Effector memory CD4-positive, alpha-beta T cell (primary cell): ENCODE results near the gene EVI2A.
"Not testable (repeated sequence)": the region's sequence is repeated elsewhere in the genome, so short reads cannot be mapped to it uniquely, and the experiment has no call there.

Experiments used
- DNase-seq, 3 donors: peaks; one replicate each; pipeline ENCODE4 v3.0.0-alpha.2; 2020
- H3K27ac ChIP-seq: 2 replicates; pipeline ENCODE4 v1.7.0; 2013; ENCODE audit warnings: mild to moderate bottlenecking, low read length, moderate library complexity; ENCODE audit not compliant: insufficient read depth, poor library complexity, severe bottlenecking
- H3K27me3 ChIP-seq: replicated peaks from 2 replicates; pipeline ENCODE4 v1.7.0; 2013; ENCODE audit warnings: mild to moderate bottlenecking, low read length; ENCODE audit not compliant: insufficient read depth, control insufficient read depth, poor library complexity, severe bottlenecking
- H3K36me3 ChIP-seq: 2 replicates; pipeline ENCODE4 v1.7.0; 2013; ENCODE audit warnings: mild to moderate bottlenecking, low read length, moderate library complexity; ENCODE audit not compliant: control insufficient read depth, insufficient read depth
- H3K4me1 ChIP-seq: 2 replicates; pipeline ENCODE4 v1.7.0; 2013; ENCODE audit warnings: low read length, mild to moderate bottlenecking; ENCODE audit not compliant: control insufficient read depth, insufficient read depth, poor library complexity, severe bottlenecking
- H3K4me3 ChIP-seq: 2 replicates; pipeline ENCODE4 v1.7.0; 2013; ENCODE audit warnings: low read length, low read depth, mild to moderate bottlenecking; ENCODE audit not compliant: insufficient read depth, poor library complexity, severe bottlenecking
- H3K9me3 ChIP-seq: 2 replicates; pipeline ENCODE4 v1.7.0; 2013; ENCODE audit warnings: mild to moderate bottlenecking, low read length, moderate library complexity; ENCODE audit not compliant: control insufficient read depth

The EVI2A gene

DNA sequence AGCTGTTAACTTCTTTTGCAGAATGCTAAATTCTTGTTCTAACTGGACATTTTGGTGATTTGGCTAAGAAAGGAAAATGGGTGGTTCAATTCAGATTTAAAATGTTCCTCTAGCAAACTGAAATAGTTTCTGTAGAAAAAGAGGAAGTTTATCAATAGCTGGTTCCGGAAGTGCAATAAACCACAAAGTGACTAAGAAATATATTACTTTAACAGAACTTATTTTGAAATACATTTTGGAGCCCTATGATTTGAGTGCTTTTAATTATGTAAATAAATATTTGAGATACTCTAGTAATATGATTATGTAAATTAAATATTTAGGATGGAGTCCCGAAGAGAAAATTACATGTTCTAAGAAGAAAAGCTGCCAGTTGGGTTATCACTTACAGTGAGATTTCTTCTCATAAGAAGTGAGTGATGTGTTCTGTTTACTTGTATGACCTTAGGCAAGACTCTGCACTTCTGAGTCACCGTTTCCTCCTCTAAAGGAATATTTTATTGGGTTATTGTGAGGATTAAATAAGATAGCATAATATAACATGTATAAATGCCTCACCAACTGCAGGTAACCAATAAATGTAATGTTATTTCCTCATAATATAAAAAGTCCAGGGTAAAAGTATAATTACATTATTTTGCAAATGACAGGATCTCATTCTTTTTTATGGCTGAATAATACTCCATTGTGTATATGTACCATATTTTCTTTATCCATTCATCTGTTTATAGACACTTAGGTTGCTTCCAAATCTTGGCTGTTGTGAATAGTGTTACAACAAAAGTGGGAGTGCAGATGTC lies 7.2 kb downstream of the EVI2A start, which contains the start of gene EVI2B:
Gene EVI2B, minus strand, starts transcription at position 73 of the 800 bp plus-strand sequence. CDS start 8,445 bp downstream, outside the sequence.
- Histone ChIP-seq H3K36me3 (peaks cover 3% of the 10 kb centered on the region), H3K27me3 (no peaks in the 10 kb centered on the region), H3K27ac (peak within 1 kb of the TSS; percentile 88), H3K4me1 (peaks cover 45% of the 10 kb centered on the region), H3K9me3 (no peaks in the 10 kb centered on the region), H3K4me3 (peak within 1 kb of the TSS; percentile 60)
- DNase-seq = no peak

DNA sequence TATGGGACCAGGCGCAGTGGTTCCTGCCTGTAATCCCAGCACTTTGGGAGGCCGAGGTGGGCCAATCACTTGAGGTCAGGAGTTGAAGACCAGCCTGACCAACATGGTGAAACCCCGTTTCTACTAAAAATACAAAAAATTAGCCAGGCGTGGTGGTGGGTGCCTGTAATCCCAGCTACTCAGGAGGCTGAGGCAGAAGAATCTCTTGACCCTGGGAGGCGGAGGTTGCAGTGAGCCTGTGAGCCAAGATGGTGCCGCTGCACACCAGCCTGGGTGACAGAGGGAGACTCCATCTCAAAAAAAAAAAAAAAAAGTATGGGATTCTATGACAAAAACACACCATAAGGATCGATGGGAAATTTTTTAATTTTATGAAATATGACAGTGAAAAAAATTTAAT lies 9.2 kb downstream of the EVI2A start:
- Histone ChIP-seq H3K4me1 (peaks cover 56% of the 10 kb centered on the region), H3K4me3 (peak overlapping the region; percentile 60)
- peak in 1 of 3 donors; percentile 16 for DNase-seq

DNA sequence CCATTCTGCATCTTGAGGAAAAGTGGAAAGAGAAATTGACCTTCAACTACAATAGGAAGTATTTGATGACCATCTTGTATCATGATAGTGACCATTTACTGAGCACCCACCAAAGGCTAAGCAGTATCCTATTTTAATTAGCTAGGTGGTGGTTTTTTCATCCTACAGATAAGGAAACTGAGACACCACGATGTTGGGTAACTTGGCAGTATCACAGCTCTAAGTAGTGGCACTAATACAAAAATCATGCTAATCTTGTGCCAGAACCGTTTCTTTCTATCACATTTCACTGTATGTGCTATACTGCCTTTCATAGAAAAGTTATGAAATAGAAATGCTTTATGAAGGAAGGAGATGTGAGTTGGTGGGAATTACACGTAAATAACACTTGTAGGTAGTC lies 9.9 kb downstream of the EVI2A start:
- Histone ChIP-seq H3K27ac (peak overlapping the region; percentile 88), H3K9me3 (no peaks in the 10 kb centered on the region), H3K27me3 (no peaks in the 10 kb centered on the region), H3K36me3 (no peaks in the 10 kb centered on the region), H3K4me1 (peaks cover 54% of the 10 kb centered on the region), H3K4me3 (peak overlapping the region; percentile 60)
- no peak for DNase-seq

More for the DNA sequence above, 9.2 kb downstream of the EVI2A start:
- H3K36me3 ChIP-seq, H3K9me3 ChIP-seq, H3K27me3 ChIP-seq: not testable (repeated sequence)
- H3K27ac ChIP-seq = peak overlapping the region; percentile 88

DNA sequence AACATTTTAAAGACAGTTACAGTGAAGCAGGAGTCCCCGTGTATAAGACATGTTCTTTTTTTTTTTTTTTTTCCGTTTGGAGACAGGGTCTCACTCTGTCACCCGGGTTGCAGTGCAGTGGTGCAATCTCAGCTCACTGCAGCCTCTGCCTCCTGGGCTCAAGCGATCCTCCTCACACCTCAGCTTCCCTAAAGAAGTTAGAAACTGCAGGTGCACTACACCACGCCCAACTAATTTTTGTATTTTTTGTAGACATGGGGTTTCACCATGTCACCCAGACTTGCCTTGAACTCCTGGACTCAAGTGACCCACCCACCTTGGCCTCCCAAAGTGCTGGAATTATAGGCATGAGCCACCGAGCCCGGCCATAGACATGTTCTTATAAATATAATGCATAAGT lies 10.5 kb downstream of the EVI2A start:
- Histone ChIP-seq H3K4me1 (peaks cover 47% of the 10 kb centered on the region), H3K4me3 (peak overlapping the region; percentile 60), H3K27ac (peak overlapping the region; percentile 88), H3K9me3 (no peaks in the 10 kb centered on the region), H3K27me3 (no peaks in the 10 kb centered on the region), H3K36me3 (peaks cover 3% of the 10 kb centered on the region)
- no peak for DNase-seq

DNA sequence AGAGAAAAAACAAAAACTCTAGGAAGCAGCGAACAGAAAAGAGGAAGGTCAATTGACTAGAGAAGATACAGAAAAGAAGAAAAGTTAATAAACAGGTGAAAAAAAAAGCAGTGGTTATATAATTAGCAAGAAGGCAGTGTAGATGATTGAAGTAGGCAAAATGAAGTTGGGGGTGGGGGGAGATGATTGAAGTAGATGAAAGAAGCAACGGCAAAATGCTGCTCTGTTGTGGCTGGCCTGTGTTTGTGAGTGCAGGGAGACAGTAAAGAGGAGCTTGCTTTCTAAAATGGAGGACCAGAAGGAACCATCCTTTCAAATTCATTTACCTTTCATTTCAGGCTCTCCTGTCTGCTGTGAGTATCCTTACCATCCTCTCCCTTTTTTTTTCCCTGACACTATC lies 11.2 kb downstream of the EVI2A start:
- Histone ChIP-seq H3K9me3 (no peaks in the 10 kb centered on the region), H3K27me3 (no peaks in the 10 kb centered on the region), H3K4me3 (peak overlapping the region; percentile 60), H3K4me1 (peaks cover 42% of the 10 kb centered on the region), H3K36me3 (peaks cover 9% of the 10 kb centered on the region), H3K27ac (peak overlapping the region; percentile 88)
- DNase-seq = peak; percentile 25 to 63 (median 61)

DNA sequence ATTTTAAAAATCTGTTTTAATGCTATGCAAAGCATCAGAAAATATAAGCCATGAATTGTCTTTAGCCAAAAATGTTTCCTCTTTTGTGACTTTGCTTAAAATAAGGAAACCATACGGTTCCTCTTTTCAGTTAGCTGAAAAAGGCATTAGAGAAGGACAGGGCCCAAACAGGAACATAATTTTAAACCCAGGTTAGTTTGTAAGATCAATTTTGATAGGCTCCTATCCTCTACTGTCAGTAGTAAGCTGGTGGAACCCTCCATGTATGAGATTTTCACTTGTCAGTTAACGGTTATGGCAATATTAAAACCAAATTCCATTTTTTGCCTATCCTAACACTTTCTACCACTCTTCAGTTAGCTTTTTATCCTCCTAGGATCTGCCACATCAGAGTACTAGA lies 11.9 kb downstream of the EVI2A start:
- Histone ChIP-seq H3K27ac (peak overlapping the region; percentile 88), H3K36me3 (peaks cover 16% of the 10 kb centered on the region), H3K27me3 (no peaks in the 10 kb centered on the region), H3K4me1 (peaks cover 35% of the 10 kb centered on the region), H3K9me3 (no peaks in the 10 kb centered on the region), H3K4me3 (peak overlapping the region; percentile 60)
- no peak for DNase-seq

DNA sequence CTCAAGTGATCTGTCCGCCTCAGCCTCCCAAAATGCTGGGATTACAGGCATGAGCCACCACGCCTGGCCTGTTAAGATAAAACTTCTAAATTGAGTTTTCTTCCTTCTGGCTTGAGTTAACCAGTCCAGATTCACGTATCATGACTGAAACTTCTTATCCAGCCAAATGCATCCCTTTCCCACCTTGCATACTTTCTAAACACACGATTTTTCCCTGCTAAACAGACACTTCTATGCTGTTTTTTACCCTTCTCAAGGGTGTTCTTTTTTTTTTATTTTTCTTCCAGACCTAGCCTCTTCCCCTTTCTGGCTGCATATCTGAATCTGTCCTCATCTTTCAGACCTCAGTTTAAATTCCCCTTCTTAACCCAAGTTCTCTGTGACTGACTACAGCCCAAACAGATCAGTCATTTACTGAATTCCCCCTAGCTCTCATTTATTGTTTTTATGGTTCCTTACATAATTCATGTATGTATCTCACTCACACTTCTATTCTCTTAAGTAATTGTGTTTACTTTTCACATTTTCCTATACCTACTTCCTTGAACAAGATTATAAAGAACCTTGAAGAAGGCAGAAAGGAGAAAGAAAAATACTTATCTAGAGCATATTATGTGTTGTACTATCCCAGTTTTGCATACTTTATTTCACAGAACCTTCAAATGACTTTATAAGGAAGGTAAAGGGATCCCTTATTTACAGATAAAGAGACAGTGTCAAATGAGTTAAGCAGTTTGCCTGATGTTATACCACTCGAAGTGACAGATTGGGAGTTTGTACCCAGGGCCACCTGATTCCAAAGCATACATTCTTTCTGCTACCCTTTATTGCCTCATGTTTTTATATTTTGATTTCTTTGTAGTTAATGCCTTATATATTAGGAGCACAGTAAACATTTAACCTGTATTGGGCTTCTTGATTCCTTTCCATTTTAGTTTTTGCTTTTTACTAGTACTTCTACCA lies 12.8 kb downstream of the EVI2A start:
- peaks cover 33% of the 10 kb centered on the region for H3K4me1 ChIP-seq
- no peak for DNase-seq
- H3K27me3 ChIP-seq = no peaks in the 10 kb centered on the region
- no peaks in the 10 kb centered on the region for H3K9me3 ChIP-seq
- H3K36me3 ChIP-seq = peaks cover 24% of the 10 kb centered on the region
- peak overlapping the region; percentile 60 for H3K4me3 ChIP-seq
- H3K27ac ChIP-seq = peak overlapping the region; percentile 88

DNA sequence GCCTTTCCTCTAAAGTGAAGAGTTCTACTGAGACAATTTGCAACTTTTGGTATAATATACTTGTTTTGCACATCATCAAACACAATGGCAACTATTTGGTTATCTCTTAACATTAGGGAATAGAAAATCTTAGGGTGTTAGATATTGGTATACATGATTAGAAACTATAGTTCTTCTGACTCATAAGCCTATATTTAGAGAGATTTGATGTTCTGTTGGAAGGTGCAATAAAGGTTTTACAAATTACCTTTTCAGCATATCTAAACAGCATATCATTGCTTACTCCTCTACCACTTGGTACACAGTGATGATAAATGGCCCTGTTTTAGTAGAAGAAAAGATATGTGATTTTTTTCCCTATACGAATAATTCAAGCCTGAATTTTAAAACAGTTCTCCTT lies 13.8 kb downstream of the EVI2A start:
- peaks cover 33% of the 10 kb centered on the region for H3K4me1 ChIP-seq
- peak overlapping the region; percentile 8 for H3K4me3 ChIP-seq
- DNase-seq = no peak
- H3K9me3 ChIP-seq = no peaks in the 10 kb centered on the region
- peaks cover 34% of the 10 kb centered on the region for H3K36me3 ChIP-seq
- H3K27ac ChIP-seq = peak overlapping the region; percentile 88
- no peaks in the 10 kb centered on the region for H3K27me3 ChIP-seq

DNA sequence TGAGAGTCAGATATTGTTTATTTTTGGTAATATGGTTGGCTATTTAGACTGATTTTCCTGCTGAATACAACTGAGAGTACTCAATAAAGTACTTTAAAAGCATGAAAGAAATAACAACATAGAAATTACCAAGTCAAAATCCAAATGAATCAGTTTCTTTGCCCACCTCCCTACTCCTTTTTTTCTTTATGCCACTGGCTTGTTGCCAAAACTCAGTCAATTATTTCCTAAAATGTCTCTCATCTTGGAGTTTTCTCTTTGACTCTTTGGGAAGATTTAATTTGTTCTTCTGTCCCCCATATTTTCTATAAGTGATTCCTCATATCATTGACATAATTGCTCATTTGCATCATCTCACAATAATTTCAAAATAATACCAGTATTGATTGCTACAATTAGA lies 21.8 kb downstream of the EVI2A start:
- DNase-seq = no peak
- Histone ChIP-seq H3K36me3 (peaks cover 20% of the 10 kb centered on the region), H3K27ac (no peak overlapping the region), H3K4me3 (no peak overlapping the region), H3K4me1 (no peaks in the 10 kb centered on the region), H3K9me3 (no peaks in the 10 kb centered on the region), H3K27me3 (no peaks in the 10 kb centered on the region)
